Measurements from ENCODE around the gene PLPP3.

The PLPP3 gene

GRCh38 chr1:56517404-56518130, 61.8 kb downstream of the PLPP3 start:
- no peak for DNase-seq

GRCh38 chr1:56516539-56517252, 62.7 kb downstream of the PLPP3 start:
- no peak for DNase-seq

- no peak for DNase-seq
These were observed 63.3 kb downstream of the PLPP3 start for GRCh38 chr1:56515898-56516538.

GRCh38 chr1:56512724-56513494, 66.5 kb downstream of the PLPP3 start:
- no peak for DNase-seq

GRCh38 chr1:56511766-56512165, 67.6 kb downstream of the PLPP3 start:
- no peak for DNase-seq

GRCh38 chr1:56511364-56511763, 68.0 kb downstream of the PLPP3 start:
- no peak for DNase-seq

- no peak for DNase-seq
These were observed 68.7 kb downstream of the PLPP3 start for GRCh38 chr1:56510642-56511021.

- DNase-seq: no peak
These were observed 69.4 kb downstream of the PLPP3 start for GRCh38 chr1:56509713-56510641.

- no peak for DNase-seq
These were observed 70.8 kb downstream of the PLPP3 start for GRCh38 chr1:56508523-56508983.

- DNase-seq: no peak
These were observed 71.3 kb downstream of the PLPP3 start for GRCh38 chr1:56507925-56508522.

GRCh38 chr1:56506951-56507491, 72.3 kb downstream of the PLPP3 start:
- DNase-seq: no peak

- DNase-seq: no peak
These were observed 73.3 kb downstream of the PLPP3 start for GRCh38 chr1:56505792-56506743.

- DNase-seq: no peak
These were observed 76.6 kb downstream of the PLPP3 start for GRCh38 chr1:56502700-56503245.

GRCh38 chr1:56501888-56502287, 77.5 kb downstream of the PLPP3 start:
- DNase-seq: no peak

GRCh38 chr1:56501426-56501825, 77.9 kb downstream of the PLPP3 start:
- no peak for DNase-seq

- no peak for DNase-seq
These were observed 82.3 kb downstream of the PLPP3 start for GRCh38 chr1:56496821-56497772.

- no peak for DNase-seq
These were observed 83.2 kb downstream of the PLPP3 start for GRCh38 chr1:56496158-56496557.

GRCh38 chr1:56495538-56495937, 83.8 kb downstream of the PLPP3 start:
- DNase-seq: no peak

- no peak for DNase-seq
These were observed 85.1 kb downstream of the PLPP3 start for GRCh38 chr1:56494306-56494705.

Data from SHP77 (cell line).